Measurements from ENCODE around the gene EEFSEC.

EEFSEC gene

DNA sequence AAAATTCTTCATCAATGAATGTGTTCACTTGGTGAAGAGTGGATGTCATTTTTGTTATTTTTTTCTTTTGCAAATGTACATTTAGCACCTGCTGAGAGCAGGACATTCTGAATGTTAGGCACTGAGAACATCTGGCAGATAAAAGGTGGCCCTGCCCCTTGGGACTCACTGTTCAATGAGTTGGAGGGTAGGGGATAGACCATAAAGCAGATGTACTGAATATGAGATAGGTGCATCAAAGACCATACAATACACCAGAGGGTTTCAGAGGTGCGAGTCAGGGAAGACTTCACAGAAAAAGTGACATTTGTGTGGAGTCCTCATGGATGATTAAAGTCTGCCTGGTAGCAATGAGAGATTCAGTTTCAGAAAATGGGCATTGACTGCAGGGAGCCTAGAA, 34.2 kb downstream of the EEFSEC start:
- no peak for DNase-seq

DNA sequence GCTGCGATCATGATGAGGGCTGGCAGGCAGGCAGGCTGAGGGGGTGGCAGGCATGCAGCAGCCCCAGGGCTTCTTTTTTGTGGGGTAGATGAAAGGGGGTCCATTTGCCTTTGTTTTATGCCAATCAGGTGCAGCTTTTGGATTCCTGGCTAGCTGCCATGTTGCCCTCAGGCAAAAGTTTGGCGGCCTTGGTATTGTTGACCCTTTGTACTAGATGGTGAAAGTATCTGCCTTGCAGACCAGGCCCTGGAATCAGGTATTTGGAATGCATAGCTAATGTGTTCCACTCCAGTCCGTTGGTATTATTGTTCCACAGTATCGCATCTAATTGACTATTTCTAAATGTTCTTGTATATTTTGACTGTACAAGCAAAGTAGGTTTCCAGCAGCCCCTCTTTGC, 35.0 kb downstream of the EEFSEC start:
- DNase-seq: no peak

DNA sequence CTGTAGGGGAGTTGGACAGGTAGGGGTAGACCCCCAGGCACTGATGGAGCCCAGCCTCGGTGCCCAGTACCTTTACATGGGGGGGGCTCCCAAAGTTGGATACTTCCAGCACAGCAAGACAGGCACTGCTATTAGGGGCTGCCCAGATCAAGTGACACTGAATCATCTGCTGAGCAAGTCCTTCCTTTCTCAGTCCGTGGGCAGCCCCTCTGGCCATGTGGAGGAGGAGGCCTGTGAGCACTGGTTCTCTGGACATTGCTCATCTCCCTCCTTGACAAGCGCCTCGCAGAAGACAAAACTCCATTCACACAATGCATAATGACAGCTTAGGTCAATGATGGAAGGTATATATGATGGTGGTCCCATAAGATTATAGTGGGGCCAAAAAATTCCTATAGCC, 35.7 kb downstream of the EEFSEC start:
- DNase-seq: no peak

DNA sequence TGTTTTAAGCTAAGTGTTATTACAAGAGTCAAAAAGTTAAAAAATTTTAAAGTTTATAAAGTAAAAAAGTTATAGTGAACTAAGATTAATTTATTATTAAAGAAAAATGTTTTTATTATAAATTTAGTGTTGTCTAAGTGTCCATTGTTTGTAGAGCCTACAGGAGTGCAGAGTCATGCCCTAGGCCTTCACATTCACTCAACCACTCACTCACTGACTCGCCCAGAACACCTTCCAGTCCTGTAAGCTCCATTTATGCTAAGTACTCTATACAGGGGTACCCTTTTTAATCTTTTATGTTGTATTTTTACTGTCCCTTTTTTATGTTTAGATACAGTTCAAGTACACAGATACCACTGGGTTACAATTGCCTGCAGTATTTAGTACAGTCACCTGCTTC, 37.2 kb downstream of the EEFSEC start:
- no peak for DNase-seq

DNA sequence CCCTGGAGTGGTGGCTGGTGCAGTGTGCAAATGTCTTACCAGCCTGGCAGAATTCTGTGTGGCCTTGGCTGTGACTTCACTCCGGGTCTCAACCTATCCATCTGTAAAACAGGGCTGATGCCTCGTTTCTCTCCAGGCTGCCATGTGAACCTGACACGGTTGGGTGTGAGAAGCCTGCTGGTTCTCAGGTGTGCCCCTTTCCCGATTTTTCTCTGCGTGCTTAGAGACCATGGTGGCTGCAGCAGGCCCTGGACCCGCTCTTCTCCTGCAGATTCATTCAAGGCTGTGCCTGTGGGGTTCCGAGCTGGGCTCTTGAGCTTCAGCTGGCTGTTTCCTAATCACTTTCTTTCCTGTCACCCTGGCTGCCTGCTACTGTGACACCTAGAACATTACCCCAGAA, 38.9 kb downstream of the EEFSEC start:
- no peak for DNase-seq

DNA sequence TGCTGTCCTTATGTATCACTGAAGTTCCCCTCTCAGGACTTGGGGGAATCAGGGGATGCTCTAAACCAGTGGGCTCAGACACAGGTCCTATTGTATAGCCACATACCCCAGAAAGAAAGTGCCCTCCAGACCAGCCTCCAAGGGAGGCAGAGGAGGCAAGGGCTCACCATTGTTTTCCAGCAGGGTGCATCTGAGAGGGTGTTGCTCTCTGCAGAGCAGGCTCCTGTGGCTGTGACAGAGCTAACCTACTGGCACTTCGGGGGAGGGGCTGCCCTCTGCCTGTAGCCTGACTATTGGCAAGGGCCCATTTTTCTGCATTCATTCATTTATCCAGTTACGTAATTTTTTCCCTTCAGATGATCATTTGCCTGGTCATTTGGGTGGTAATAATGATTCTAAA, 39.9 kb downstream of the EEFSEC start:
- DNase-seq: no peak

DNA sequence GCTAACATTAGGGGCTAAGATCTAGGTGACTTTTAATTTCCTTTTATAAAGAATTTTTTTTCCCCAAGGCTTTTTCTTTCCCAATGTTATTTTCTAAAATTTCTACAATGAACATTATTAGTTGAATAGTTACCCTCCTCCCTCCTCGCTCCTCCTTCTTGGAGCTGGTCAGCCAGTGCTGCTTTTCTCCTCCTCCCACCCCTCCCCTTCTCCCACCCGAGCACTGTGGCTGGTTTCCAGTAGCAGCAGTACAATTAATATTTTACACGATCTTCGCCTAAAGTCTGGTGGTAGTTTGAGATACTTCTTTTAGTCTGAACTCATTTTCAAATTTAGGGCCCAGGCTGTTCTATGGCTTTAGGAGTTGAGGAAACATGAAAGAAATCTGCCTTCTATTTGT, 41.6 kb downstream of the EEFSEC start:
- DNase-seq: no peak

DNA sequence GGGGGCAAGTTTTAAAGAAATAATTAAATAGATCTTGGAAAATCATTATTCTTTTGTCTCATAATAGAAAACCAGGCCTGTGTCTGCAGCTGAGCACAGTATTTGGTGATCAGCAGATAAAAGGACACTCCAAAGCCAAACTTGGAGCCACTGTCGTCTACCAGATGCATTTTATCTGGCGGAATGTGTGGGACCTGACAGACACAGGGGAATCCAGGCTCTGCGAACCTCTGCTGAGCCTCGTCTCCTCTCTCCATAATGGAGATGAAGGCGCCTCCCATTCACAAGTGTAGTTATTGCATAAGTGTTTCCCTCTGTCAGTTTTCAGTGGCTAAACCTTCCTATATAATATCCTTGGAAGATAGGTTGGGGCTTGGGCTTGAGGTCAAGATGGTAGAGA, 42.1 kb downstream of the EEFSEC start:
- no peak for DNase-seq

DNA sequence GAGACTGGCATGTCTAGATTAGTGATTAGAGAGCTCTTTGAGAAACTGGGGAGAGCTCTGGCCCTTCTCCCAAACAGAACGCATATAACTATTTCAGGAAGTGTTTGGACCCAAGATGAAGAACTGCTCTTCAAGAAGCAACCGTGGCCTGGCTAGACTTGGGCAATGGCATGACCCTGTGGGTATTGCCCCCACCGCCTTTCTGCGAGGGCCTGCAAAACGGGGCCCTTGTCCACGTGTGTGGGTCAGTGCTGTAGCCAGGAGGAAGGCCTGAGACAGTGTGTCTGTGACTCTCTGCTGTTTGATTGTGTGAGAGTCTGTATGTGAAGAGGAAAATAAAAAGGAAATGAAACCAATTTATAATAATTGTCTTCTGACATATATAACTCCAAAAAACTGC, 42.5 kb downstream of the EEFSEC start:
- no peak for DNase-seq

DNA sequence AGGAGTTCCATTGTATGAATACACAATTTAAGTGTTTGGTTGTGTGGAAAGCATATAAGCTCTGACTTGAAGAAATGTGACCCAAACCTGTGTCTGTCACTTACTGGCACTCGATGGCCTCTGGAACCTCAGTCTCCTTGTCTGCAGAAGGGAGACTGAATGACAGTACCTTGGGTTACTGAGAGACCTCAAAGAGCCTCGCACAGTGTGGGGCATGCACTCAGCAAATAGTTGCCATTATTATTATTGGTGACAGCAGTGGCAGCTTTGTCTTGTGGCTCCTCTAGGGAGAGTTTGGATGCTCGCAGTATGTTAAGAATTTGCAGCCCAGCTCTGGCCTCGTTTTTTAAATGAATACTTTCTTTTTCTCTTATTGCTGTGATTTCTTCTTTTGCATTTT, 43.4 kb downstream of the EEFSEC start:
- DNase-seq: no peak

DNA sequence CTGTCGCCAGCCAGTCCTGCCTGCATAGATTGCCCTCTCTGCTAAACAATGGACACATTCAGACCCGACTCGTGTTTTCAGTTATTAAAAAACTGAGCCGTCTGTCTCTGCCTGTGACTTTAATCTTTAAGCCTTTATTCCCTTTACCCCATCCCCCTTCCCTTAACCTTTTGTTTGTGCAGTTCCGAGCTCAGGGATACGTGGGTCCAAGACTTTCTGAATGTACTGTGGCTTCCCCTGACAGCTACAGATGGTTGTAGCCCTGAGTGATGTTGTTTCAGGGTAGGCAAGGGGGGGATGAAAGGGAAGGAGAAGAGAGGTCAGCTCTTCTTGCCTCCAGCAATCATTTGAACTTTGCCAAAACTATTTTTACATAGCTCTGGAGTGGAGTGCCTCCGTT, 44.6 kb downstream of the EEFSEC start:
- no peak for DNase-seq

DNA sequence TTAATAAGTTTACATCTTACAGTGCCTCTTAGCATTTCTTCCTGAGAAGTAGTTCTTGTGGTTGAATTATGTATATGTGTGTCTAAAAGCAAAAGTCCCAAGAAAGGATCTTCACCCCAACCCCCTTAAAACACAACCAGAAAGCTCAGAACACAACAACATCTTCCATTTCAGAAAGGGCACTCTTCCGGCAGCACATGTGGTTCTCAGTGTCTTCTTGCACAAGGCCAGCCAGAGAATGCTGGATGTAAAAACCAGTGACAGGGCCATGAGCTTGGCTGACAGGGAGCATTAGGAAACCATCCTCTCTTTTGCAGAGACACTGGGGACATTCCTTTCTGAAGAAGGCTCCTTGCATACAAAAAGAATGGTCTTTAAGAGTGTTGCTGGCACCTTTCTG, 45.0 kb downstream of the EEFSEC start:
- no peak for DNase-seq

DNA sequence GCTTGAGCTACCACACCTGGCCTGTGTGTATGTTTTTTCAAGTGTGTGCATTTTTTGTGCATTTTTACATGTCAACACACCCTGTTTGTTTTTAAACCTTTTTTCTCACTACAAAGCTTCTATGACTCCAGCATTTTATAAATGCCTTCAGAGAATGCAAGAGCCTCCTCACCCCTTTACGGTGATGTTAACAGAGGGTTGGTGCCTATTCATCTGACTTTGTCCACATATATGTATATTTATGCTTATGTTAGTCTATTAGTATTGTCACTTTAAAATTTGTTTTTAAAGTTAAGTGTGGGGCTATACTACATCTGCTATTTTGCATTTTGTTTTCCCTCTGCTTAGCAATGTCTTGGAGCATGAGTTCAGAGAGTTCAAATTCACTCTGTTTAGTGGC, 45.8 kb downstream of the EEFSEC start:
- no peak for DNase-seq

DNA sequence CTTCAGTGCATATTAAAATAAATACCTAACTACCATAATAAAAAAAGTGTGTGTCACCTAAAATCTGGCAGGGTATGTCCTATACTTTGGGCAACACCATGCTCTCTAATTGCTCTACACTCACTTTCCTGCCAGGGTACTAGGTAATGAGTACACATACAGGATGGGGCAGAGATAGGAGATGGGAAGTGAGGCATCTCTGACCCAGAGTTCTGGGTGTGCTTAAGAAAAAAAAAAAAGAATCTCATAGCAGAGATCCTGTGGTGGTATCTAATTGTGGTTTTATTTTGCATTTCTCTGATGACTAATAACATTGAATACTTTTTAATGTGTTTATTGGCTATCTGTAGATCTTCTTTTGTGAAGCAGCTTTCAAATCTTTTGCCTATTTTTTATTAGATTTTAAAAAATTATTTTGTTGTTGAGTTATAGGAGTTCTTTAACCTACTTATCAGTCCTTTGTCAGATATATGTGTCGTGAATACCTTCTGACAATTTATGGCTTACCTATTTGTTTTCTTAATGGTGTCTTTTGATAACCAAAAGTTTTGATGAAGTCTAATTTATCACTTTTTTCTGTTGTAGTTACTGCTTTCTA, 48.0 kb downstream of the EEFSEC start:
- DNase-seq: no peak

DNA sequence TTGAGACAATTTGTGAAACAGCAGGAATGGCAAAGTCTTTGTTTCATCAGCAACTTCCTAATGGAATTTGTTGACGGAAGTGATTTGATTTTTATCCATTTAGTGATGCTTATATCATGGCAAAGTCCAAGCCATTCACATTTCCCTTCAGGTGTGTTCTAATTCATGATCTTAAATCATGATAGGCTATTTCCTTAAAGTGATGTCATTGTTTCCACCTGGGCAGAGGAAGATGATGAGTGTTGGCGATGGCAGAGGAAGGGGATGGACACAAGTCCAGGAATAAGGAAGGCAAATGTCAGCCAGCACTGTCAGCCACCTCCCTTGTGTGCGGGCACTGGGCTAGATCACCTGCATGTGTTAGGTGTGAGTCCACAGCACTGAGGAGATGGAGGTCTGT, 49.9 kb downstream of the EEFSEC start:
- DNase-seq: no peak

DNA sequence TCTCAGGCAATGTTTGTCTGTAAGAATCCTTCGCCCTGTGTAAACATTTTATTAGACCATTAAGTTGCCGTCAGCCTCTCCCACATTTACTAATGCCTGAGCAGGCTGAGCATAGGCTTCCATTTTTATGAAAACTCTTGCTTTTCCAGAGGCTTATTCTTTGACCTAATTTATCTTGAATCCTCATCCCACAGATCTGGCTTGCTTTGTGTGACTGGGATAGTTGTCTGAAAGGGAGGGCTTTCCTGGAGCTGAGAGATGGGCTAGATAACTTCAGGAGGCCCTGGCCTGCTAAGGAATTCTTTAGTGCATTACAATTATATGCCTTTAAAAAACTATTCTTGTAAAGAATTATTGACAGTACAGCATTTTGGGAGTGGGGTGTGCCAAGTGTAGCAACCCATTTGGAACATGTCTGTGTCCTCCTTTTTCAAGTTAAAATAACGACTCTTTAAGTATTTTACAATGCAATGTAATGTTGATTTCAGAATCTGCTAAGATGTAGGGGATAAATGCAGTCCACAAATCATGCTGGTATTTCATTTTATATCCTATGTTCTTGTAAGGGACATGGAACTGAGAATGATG, 52.4 kb downstream of the EEFSEC start:
- no peak for DNase-seq

DNA sequence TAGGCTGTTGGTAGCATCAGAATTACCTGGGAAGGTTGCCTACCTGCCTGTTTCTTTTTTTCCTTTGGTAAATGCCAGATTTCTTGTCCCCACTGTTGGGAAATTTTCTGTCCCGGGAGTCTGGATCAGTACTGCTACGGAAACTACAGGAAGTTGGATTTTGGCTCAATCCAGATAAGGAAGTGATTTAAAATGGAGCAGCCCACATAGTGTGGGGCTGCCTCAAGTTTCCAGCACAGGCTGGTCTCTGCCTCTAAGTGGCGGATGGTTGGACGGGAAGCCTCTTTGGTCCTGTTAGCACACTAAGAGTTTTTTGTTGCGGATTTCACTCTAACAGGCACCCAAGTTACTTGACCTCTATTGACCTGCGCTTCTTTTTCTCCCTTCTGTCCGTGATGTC, 54.7 kb downstream of the EEFSEC start:
- no peak for DNase-seq

DNA sequence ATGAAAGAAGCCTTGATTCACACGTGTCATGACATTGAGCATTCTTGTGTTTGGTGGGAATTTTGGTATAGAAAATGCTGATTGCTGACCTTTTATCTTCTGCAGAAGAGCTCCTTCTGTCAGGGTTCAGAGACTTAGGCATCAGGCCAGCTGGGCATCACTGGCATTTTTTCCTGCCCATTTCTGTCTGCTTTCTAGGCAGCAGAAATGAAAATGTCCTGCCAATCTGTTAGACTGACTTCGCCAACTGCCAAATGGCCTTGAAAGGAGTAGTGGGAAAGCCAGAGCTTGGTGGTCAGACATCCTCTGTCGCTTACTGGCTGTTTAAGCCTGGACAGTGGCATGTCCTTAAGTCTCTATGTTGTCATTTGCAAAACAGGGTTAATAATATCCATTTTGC, 57.4 kb downstream of the EEFSEC start:
- no peak for DNase-seq

DNA sequence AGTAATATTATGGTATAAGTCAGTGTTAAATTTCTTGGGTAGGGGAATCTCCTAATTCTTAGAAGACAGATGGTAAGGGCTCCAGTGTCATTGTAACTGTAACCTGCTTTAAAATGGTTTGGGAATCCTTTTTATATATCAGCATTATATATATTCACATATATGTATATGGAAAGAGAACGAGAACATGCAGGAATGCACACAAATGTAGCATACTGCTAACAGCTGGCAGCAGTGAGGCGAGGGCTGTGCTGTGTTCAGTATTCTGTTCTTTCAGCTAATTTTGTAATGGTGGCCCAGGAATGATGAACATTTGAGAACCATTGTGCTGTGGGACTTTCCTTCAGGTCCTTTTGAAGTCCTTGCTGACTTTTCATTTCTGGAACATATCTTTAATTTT, 60.8 kb downstream of the EEFSEC start:
- no peak for DNase-seq

DNA sequence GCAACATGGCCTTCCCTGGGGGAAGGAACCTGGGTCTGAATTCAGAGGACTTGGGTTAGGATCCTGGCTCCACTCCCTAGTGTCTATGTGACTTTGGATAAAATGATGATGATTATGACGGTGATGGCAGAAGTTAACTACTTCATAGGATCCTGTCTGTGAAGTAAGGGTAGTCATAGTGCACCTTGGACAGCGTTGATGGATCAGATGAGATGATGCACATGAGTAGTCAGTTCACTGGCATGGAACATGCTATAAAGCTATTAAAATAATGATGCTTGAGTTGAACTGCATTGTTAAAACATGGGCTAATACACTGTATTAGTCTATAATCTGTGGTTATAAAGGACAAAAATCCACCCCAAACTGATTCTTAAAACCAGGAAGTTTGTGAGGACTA, 62.0 kb downstream of the EEFSEC start:
- no peak for DNase-seq

DNA sequence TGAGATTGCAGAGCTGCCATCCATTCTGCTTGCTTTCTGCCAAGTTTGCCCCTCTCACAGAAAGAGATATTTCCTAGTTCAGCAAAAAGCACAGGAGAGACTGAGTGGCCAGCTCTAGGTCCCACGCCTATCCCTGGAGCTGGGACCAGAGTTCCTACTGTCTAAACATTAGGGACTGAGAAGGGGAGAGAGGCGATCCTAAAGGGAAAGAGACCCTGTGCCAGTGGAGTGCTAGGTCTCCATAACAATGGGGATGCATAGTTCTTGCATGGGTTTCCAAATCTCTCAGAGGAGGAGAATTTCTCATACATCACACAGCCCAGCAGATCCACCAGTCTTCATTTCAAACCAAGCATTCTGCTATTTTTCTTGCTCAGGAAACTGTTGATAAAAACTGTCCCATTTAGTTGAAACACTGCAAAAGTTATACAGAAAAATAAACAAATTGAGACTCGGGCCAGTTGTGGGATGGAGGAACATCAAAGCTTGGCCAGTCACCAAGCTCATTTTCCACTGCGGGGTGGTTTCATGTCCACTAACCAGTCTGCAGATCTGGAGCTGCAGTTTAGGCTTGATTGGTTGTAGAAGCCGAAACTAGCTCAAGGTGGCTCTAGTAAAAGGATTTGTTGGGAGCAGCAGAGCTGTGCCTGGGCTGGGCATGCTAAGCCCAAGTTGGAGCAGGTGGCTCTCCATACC, 62.7 kb downstream of the EEFSEC start:
- DNase-seq: no peak

DNA sequence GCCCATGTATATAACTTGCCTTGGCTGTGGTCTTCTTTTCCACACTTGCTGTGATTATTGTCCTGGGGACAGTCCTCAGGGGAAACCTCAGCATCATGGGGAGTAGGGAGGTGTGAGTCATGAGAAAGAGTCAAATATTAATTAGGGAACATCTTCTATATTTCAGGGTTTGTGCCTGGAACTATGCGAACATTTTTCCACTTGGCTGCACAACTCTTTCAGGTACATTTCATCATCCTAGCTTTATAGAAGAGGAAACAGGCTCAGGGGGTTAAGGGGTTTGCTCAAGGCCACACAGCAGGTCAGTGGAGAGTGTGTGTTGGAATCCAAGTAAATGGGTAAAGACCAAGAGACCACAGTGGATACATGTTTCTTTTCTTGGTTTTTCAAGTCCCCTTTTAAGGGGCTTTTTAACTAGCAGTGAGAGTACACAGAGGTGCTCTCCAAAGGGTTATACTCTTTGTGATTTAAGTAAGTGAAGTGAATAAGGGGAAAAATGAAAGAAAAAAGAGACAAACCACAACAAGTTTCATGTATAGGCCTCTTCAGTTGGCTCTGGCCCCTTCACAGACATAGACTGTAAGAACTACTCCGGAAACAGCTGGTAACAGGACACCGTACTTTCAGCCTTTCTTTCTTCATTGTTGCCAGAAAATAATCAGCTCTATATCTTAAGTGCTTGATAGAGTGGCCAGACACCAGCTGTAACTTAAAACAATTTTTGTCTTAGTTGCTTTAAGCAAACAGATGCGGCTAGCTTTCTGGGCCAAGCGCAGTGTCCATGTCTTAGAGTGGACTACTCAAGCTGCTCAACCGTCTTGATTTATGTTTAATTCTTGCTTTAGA, 64.6 kb downstream of the EEFSEC start:
- DNase-seq: no peak

DNA sequence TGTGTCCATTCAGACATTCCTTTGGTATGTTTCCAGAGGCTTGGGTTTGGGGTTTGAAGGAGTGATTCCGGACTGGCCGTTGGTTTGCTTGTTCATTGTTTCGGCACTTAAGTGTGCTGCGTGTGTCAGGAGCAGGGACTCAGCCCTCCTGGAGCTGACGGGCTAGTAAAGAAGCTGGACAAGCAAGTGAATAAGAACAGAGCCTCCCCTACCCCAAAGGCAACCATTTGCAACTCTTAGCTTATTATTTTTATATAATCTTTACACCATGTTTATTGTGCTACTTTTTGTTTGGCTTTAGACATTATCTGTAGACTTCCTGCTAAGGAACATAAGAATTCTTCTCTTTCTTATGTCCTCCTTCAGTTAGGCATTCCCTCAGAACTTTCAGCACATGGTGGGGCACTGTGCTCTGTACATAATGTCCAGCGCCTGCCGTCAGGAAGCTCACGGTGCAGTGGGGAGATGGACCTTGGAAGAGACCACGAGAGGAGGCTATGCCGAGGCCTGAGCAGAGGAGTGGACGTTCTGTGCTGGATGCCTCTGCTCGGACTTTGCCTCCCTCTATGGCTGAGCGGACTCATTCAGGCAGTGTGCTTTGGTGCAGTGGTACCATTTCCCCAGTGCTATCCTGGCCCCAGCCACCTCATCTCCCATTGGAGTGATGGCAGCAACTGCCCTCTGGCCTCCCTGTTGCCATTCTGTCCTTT, 65.4 kb downstream of the EEFSEC start:
- DNase-seq: no peak

Measured in KG1 (cell line).